ENCODE data around the gene MSI2.

Gene MSI2

GRCh38 chr17:57515662-57516211, 259.4 kb downstream of the MSI2 start:
- DNase-seq, result no peak

- no peak for DNase-seq
Observed at GRCh38 chr17:57516290-57517230, 260.2 kb downstream of the MSI2 start.

GRCh38 chr17:57517273-57517631, 260.9 kb downstream of the MSI2 start:
- no peak for DNase-seq

GRCh38 chr17:57517632-57518456, 261.5 kb downstream of the MSI2 start:
- no peak for DNase-seq

- no peak for DNase-seq
Observed at GRCh38 chr17:57518587-57519581, 262.6 kb downstream of the MSI2 start.

- no peak for DNase-seq
Observed at GRCh38 chr17:57519800-57520199, 263.5 kb downstream of the MSI2 start.

- no peak for DNase-seq
Observed at GRCh38 chr17:57521606-57522005, 265.3 kb downstream of the MSI2 start.

- DNase-seq, result no peak
Observed at GRCh38 chr17:57522042-57523005, 266.0 kb downstream of the MSI2 start.

GRCh38 chr17:57523926-57524632, 267.8 kb downstream of the MSI2 start:
- no peak for DNase-seq

GRCh38 chr17:57524839-57525568, 268.7 kb downstream of the MSI2 start:
- DNase-seq, result no peak

- DNase-seq, result no peak
Observed at GRCh38 chr17:57527221-57528057, 271.1 kb downstream of the MSI2 start.

GRCh38 chr17:57528058-57528451, 271.7 kb downstream of the MSI2 start:
- no peak for DNase-seq

- no peak for DNase-seq
Observed at GRCh38 chr17:57530026-57530425, 273.7 kb downstream of the MSI2 start.

- no peak for DNase-seq
Observed at GRCh38 chr17:57530508-57530907, 274.2 kb downstream of the MSI2 start.

GRCh38 chr17:57531078-57531477, 274.8 kb downstream of the MSI2 start:
- DNase-seq, result no peak

GRCh38 chr17:57531648-57532504, 275.6 kb downstream of the MSI2 start:
- no peak for DNase-seq

GRCh38 chr17:57532556-57532955, 276.2 kb downstream of the MSI2 start:
- no peak for DNase-seq

- DNase-seq, result no peak
Observed at GRCh38 chr17:57532966-57533365, 276.6 kb downstream of the MSI2 start.

Data from CD4-positive, alpha-beta T cell treated with Interleukin-15 for 1 hour (primary cell).